Measurements from ENCODE around the gene ANKMY1. TPM values are rescaled to one million over a fixed set of nuclear protein-coding genes. Genes with fewer than 3 reads are reported as not detected.

The ANKMY1 gene
- total RNA-seq, 1 donor from 2014 or later: 13.0 TPM

GRCh38 chr2:240574386-240575100 lies 16.8 kb upstream of the ANKMY1 start:
- H3K9me3 Mint-ChIP-seq: no peaks in the 10 kb centered on the region

DNA sequence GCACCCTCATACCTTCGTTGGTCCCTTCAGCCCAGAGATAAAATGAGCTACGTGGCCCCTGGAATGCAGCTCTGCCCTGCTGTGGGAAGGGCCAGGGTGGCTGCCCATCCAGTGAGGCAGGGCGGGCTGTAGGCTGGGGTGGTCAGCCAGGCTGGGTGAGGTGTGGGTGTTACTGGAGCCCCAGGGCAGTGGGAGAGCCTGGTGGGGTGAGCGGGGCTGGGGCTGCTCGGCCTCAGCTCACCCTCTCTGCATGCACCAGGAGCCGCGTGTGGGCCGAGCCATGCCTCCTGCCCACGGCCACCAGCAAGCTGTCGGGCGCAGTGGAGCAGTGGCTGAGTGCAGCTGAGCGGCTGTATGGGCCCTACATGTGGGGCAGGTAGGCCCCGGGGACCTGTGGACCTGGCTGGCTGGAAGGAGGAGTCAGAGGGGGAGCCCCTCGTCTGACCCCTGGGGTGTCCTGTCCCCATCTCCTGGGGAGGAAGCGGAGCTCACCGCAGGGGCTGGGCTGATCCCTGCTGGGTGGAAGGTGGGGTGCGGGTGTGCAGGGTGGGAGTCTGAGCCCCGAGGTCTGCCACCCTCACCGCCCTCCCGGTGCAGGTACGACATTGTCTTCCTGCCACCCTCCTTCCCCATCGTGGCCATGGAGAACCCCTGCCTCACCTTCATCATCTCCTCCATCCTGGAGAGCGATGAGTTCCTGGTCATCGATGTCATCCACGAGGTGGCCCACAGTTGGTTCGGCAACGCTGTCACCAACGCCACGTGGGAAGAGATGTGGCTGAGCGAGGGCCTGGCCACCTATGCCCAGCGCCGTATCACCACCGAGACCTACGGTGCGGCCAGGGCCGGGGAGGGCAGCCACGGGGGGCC lies 16.0 kb upstream of the ANKMY1 start:
- H3K9me3 Mint-ChIP-seq: no peaks in the 10 kb centered on the region
- no peaks in the 10 kb centered on the region for H3K27me3 Mint-ChIP-seq (ENCODE audit: low read depth)
- H3K4me1 Mint-ChIP-seq: peaks cover 7% of the 10 kb centered on the region
- DNase-seq (ENCODE audit: low read depth, low spot score): no peak
- no peak overlapping the region for H3K4me3 Mint-ChIP-seq
- TF ChIP-seq, protein P1, sequence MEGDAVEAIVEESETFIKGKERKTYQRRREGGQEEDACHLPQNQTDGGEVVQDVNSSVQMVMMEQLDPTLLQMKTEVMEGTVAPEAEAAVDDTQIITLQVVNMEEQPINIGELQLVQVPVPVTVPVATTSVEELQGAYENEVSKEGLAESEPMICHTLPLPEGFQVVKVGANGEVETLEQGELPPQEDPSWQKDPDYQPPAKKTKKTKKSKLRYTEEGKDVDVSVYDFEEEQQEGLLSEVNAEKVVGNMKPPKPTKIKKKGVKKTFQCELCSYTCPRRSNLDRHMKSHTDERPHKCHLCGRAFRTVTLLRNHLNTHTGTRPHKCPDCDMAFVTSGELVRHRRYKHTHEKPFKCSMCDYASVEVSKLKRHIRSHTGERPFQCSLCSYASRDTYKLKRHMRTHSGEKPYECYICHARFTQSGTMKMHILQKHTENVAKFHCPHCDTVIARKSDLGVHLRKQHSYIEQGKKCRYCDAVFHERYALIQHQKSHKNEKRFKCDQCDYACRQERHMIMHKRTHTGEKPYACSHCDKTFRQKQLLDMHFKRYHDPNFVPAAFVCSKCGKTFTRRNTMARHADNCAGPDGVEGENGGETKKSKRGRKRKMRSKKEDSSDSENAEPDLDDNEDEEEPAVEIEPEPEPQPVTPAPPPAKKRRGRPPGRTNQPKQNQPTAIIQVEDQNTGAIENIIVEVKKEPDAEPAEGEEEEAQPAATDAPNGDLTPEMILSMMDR (conservative IDR thresholded peaks at IDR 0.05): no peak
- H3K27ac Mint-ChIP-seq (ENCODE audit: unreplicated experiment): no peak overlapping the region
- H3K36me3 Mint-ChIP-seq (ENCODE audit: low read depth): no peaks in the 10 kb centered on the region

More at GRCh38 chr2:240574386-240575100, 16.8 kb upstream of the ANKMY1 start:
- peaks cover 2% of the 10 kb centered on the region for H3K4me1 Mint-ChIP-seq
- no peaks in the 10 kb centered on the region for H3K36me3 Mint-ChIP-seq (ENCODE audit: low read depth)
- H3K27me3 Mint-ChIP-seq (ENCODE audit: low read depth): no peaks in the 10 kb centered on the region
- H3K4me3 Mint-ChIP-seq: no peak overlapping the region
- TF ChIP-seq, protein P1 (conservative IDR thresholded peaks at IDR 0.05): no peak
- H3K27ac Mint-ChIP-seq (ENCODE audit: unreplicated experiment): no peak overlapping the region
- DNase-seq (ENCODE audit: low read depth, low spot score): no peak

GRCh38 chr2:240573071-240573515 lies 15.3 kb upstream of the ANKMY1 start:
- Mint-ChIP-seq H3K27ac (ENCODE audit: unreplicated experiment) (no peak overlapping the region), H3K4me1 (peaks cover 7% of the 10 kb centered on the region), H3K9me3 (no peaks in the 10 kb centered on the region), H3K36me3 (ENCODE audit: low read depth) (no peaks in the 10 kb centered on the region), H3K4me3 (no peak overlapping the region), H3K27me3 (ENCODE audit: low read depth) (no peaks in the 10 kb centered on the region)
- DNase-seq (ENCODE audit: low read depth, low spot score): no peak
- TF ChIP-seq, protein P1 (conservative IDR thresholded peaks at IDR 0.05): no peak

DNA sequence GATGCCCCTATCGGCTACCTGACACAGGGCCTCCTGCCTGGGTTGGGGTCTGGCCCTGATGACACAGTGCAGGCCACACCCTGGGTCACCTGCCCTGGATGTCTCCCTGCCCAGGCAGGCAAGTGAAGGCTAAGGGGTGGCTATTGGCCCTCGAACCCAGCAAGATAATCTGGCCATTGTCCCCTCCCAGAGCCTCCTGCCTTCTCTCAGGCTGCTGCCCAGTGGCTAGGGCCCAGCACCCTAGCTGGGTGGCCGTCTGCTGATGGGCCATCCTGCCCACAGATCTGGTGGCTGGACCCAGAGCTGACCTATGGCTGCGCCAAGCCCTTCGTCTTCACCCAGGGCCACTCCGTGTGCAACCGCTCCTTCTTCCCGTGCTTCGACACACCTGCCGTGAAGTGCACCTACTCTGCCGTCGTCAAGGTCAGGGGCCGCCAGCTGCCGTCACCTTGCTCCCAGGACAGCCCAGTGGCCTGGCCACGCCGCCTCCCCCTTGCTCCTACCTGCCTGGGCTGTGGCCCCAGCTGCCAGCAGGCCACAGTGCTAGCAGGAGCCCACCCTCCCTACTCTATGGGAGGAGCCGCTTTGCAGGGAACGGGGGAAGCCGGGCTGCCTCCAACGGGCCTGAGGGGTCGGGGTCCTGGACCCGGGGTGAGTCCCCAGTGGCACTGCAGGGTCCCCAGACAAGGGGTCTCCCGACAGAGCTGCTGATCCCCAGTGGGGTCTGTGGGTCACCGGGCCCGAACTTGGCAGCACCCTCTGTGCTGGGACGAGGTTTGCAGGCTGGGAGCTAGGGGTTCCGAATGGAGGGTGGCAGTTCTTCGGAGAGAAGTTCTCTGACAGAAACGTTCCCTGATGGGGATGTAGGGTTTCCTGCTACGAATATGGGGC lies 14.6 kb upstream of the ANKMY1 start:
- no peak for DNase-seq (ENCODE audit: low read depth, low spot score)
- peak overlapping the region; percentile 15 for H3K4me3 Mint-ChIP-seq
- peaks cover 12% of the 10 kb centered on the region for H3K4me1 Mint-ChIP-seq
- H3K27ac Mint-ChIP-seq (ENCODE audit: unreplicated experiment): no peak overlapping the region
- H3K27me3 Mint-ChIP-seq (ENCODE audit: low read depth): peaks cover 4% of the 10 kb centered on the region
- no peaks in the 10 kb centered on the region for H3K9me3 Mint-ChIP-seq
- TF ChIP-seq, protein P1 (conservative IDR thresholded peaks at IDR 0.05): no peak
- H3K36me3 Mint-ChIP-seq (ENCODE audit: low read depth): no peaks in the 10 kb centered on the region

Data from neural crest cell (in vitro differentiated cells).